GM19467 (cell line): Measurements from ENCODE around the gene PRPF6.
A peak's percentile ranks its signal among the peaks of the same experiment; 100 is the strongest.

ENCODE experiments used
- ATAC-seq: cut with Tn5 transposase; IDR thresholded peaks from one replicate; pipeline ENCODE4 v1.9.1; 2021; ENCODE audit warnings: mild to moderate bottlenecking, moderate library complexity; ENCODE audit not compliant: unreplicated experiment

PRPF6 gene

GRCh38 chr20:63945031-63945658 lies 35.8 kb upstream of the PRPF6 start:
- no peak for ATAC-seq

- no peak for ATAC-seq
Measured at GRCh38 chr20:63945921-63946920, 34.7 kb upstream of the PRPF6 start.

GRCh38 chr20:63946986-63947637 lies 33.8 kb upstream of the PRPF6 start:
- no peak for ATAC-seq

GRCh38 chr20:63947638-63948456 lies 33.1 kb upstream of the PRPF6 start:
- no peak for ATAC-seq

GRCh38 chr20:63950701-63951397 lies 30.1 kb upstream of the PRPF6 start:
- no peak for ATAC-seq

- no peak for ATAC-seq
Measured at GRCh38 chr20:63951398-63952209, 29.3 kb upstream of the PRPF6 start.

- ATAC-seq: no peak
Measured at GRCh38 chr20:63952210-63952535, 28.8 kb upstream of the PRPF6 start.

GRCh38 chr20:63952769-63953168 lies 28.2 kb upstream of the PRPF6 start:
- ATAC-seq: no peak

- ATAC-seq: no peak
Measured at GRCh38 chr20:63953764-63954429, 27.0 kb upstream of the PRPF6 start.

- no peak for ATAC-seq
Measured at GRCh38 chr20:63955281-63955826, 25.6 kb upstream of the PRPF6 start.

- ATAC-seq: peak; percentile 61
Measured at GRCh38 chr20:63955827-63956663, 24.9 kb upstream of the PRPF6 start, which contains the start of gene UCKL1. Gene UCKL1, minus strand, starts transcription at chr20:63956416. Its CDS starts 44 bp downstream, at chr20:63956372.

- no peak for ATAC-seq
Measured at GRCh38 chr20:63956664-63957003, 24.3 kb upstream of the PRPF6 start.

GRCh38 chr20:63957004-63957689 lies 23.8 kb upstream of the PRPF6 start:
- ATAC-seq: no peak

- no peak for ATAC-seq
Measured at GRCh38 chr20:63957690-63958441, 23.1 kb upstream of the PRPF6 start.

GRCh38 chr20:63958471-63958870 lies 22.5 kb upstream of the PRPF6 start:
- ATAC-seq: no peak

GRCh38 chr20:63958964-63959698 lies 21.8 kb upstream of the PRPF6 start:
- ATAC-seq: no peak
